ENCODE data around the gene CDC45. TPM values are rescaled to one million over a fixed set of nuclear protein-coding genes. Genes with fewer than 3 reads are reported as not detected.

CDC45 gene
- total and polyA plus RNA-seq, 2 donors from 2014 or later, result 0.32 to 1.1 TPM

- Histone ChIP-seq H3K4me1 (ENCODE audit: control insufficient read depth in 2 of 3, insufficient read depth in 2 of 3, low read depth in 1 of 3, low read length in 3 of 3) (no peaks in the 10 kb centered on the region), H3K27ac (ENCODE audit: low read depth in 2 of 2, low read length in 2 of 2) (no peak overlapping the region), H3K27me3 (ENCODE audit: control insufficient read depth, insufficient read depth, low read length) (no peaks in the 10 kb centered on the region), H3K4me3 (ENCODE audit: low read length in 3 of 3) (no peak overlapping the region), H3K9ac (ENCODE audit: low read length in 3 of 3) (no peak overlapping the region), H3K9me3 (ENCODE audit: control insufficient read depth in 2 of 3, insufficient read depth in 1 of 3, low read length in 3 of 3) (no peaks in the 10 kb centered on the region), H3K36me3 (ENCODE audit: control insufficient read depth in 2 of 3, insufficient read depth in 3 of 3, low read length in 3 of 3) (peaks cover 9 to 74% (median 58%) of the 10 kb centered on the region in 3 donors)
- DNase-seq (no peak), FAIRE-seq (no peak)
- TF ChIP-seq CTCF (IDR thresholded peaks at IDR 0.05; ENCODE audit: borderline replicate concordance, extremely low read depth, insufficient read depth), result no peak
- intact Hi-C loops (cut with DNase I), result no loop called here
Observed at GRCh38 chr22:19466126-19466716, 13.5 kb upstream of the CDC45 start.

- no peak for FAIRE-seq
- H3K27ac ChIP-seq (ENCODE audit: low read depth in 2 of 2, low read length in 2 of 2), result no peak overlapping the region
- intact Hi-C loops (cut with DNase I), result no loop called here
- no peak overlapping the region for H3K9ac ChIP-seq (ENCODE audit: low read length in 3 of 3)
- no peaks in the 10 kb centered on the region for H3K9me3 ChIP-seq (ENCODE audit: control insufficient read depth in 2 of 3, insufficient read depth in 1 of 3, low read length in 3 of 3)
- DNase-seq, result no peak
- peaks cover 9 to 74% (median 60%) of the 10 kb centered on the region in 3 donors for H3K36me3 ChIP-seq (ENCODE audit: control insufficient read depth in 2 of 3, insufficient read depth in 3 of 3, low read length in 3 of 3)
- no peaks in the 10 kb centered on the region for H3K4me1 ChIP-seq (ENCODE audit: control insufficient read depth in 2 of 3, insufficient read depth in 2 of 3, low read depth in 1 of 3, low read length in 3 of 3)
- no peak for TF ChIP-seq CTCF (IDR thresholded peaks at IDR 0.05; ENCODE audit: borderline replicate concordance, extremely low read depth, insufficient read depth)
- H3K4me3 ChIP-seq (ENCODE audit: low read length in 3 of 3), result no peak overlapping the region
- H3K27me3 ChIP-seq (ENCODE audit: control insufficient read depth, insufficient read depth, low read length), result no peaks in the 10 kb centered on the region
Observed at GRCh38 chr22:19466848-19467752, 12.6 kb upstream of the CDC45 start.

- Histone ChIP-seq H3K4me1 (ENCODE audit: control insufficient read depth in 2 of 3, insufficient read depth in 2 of 3, low read depth in 1 of 3, low read length in 3 of 3) (no peaks in the 10 kb centered on the region), H3K9me3 (ENCODE audit: control insufficient read depth in 2 of 3, insufficient read depth in 1 of 3, low read length in 3 of 3) (no peaks in the 10 kb centered on the region), H3K27me3 (ENCODE audit: control insufficient read depth, insufficient read depth, low read length) (no peaks in the 10 kb centered on the region), H3K36me3 (ENCODE audit: control insufficient read depth in 2 of 3, insufficient read depth in 3 of 3, low read length in 3 of 3) (peaks cover 9 to 82% (median 66%) of the 10 kb centered on the region in 3 donors), H3K27ac (ENCODE audit: low read depth in 2 of 2, low read length in 2 of 2) (no peak overlapping the region), H3K4me3 (ENCODE audit: low read length in 3 of 3) (no peak overlapping the region), H3K9ac (ENCODE audit: low read length in 3 of 3) (no peak overlapping the region)
- intact Hi-C loops (cut with DNase I), result no loop called here
- DNase-seq (no peak), FAIRE-seq (no peak)
- TF ChIP-seq CTCF (IDR thresholded peaks at IDR 0.05; ENCODE audit: borderline replicate concordance, extremely low read depth, insufficient read depth), result no peak
Observed at GRCh38 chr22:19467912-19468311, 11.8 kb upstream of the CDC45 start.

Data from kidney (tissue), 14 donors.